ENCODE results near the gene NDFIP1.

DNA sequence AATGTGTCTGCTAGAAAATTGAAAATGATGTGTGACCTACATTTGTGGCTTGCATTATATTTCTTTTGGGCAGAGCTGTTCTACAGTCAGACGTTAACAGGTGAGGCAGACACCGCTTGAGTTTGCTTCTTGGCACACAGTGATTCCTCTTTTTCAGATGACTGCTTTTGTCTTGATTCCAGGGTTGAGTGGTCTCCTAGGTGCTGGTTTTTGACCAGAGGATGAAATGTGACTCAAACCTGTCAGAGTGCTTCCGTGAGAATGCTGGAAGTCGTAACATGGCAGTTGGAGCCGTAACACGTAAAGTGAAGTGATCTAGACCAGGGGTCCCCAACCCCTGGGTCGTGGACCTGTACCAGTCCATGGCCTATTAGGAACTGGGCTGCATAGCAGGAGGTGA, 28.3 kb upstream of the NDFIP1 start:
- TF ChIP-seq, protein P1, sequence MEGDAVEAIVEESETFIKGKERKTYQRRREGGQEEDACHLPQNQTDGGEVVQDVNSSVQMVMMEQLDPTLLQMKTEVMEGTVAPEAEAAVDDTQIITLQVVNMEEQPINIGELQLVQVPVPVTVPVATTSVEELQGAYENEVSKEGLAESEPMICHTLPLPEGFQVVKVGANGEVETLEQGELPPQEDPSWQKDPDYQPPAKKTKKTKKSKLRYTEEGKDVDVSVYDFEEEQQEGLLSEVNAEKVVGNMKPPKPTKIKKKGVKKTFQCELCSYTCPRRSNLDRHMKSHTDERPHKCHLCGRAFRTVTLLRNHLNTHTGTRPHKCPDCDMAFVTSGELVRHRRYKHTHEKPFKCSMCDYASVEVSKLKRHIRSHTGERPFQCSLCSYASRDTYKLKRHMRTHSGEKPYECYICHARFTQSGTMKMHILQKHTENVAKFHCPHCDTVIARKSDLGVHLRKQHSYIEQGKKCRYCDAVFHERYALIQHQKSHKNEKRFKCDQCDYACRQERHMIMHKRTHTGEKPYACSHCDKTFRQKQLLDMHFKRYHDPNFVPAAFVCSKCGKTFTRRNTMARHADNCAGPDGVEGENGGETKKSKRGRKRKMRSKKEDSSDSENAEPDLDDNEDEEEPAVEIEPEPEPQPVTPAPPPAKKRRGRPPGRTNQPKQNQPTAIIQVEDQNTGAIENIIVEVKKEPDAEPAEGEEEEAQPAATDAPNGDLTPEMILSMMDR (conservative IDR thresholded peaks at IDR 0.05 in 1 of 2, IDR thresholded peaks at IDR 0.05 in 1 of 2; ENCODE audit: low read depth in 1 of 2, low read length in 2 of 2) = no peak
- TF ChIP-seq EZH2 (IDR thresholded peaks at IDR 0.05; ENCODE audit: low read length, missing control alignments) = no peak
